ENCODE measurements around the gene POC1A.
"Not testable (repeated sequence)": the region's sequence is repeated elsewhere in the genome, so short reads cannot be mapped to it uniquely, and the experiment has no call there.

Gene POC1A

DNA sequence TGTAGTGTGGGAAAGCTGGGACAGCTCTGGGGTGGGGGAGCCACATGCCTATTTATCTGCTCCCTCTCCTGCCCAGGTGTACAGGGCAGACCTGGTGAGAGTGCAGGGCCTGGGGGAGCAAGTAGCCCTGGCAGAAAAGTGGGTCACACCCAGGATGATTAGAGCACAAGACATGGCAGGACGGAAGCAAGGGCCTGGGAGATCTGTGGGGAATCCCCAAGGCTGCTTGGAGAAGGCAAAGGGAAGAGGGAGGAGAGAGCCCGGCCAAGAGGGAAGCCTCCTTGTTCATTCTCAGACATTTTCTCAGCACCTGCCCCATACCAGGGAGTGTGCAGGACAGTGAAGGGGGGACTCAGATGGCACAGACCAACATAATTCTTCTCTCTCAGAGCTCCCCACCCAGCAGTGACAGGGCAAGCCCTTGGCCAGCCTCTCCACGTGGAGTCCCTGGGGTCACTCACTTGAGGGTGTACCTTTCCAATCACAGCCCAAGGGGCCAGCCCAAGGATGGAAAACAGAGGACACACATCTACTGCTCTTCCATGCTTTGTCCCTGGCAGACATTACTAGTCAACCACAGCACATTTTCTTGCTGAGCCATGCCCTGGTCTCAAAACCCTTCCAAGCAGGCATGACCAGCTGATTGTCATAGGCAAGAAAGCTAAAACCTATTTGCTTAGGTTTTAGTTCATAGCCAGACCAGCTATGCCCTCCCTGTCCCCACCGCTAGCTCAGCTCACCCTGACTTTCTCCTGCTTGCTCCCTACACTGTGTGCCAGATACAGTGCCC is 92.9 kb downstream of the POC1A start:
- no peak for DNase-seq

DNA sequence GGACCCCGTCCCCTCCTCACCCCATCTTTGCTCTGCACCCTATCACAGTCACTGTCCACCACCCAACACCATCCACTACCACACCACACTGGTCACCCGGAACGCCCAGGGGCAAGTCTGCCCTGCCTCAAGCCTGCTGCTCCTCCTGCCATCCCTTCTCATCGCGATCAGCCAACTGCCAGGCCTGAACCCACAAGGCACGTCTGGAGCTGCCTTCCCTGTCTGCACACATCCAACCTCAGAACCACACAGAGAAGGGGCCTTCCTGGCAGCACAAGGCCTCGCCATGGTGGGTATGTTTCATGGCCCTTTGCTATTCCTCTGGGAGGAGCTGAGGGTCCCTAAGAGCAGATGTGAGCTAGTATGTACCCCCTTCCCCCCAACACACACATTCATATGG is 94.4 kb downstream of the POC1A start:
- no peak for DNase-seq

GRCh38 chr3:52057812-52058495 is 96.3 kb downstream of the POC1A start:
- no peak for DNase-seq

- peak; percentile 100 for DNase-seq
Observed at GRCh38 chr3:52056968-52057811, 97.0 kb downstream of the POC1A start.

DNA sequence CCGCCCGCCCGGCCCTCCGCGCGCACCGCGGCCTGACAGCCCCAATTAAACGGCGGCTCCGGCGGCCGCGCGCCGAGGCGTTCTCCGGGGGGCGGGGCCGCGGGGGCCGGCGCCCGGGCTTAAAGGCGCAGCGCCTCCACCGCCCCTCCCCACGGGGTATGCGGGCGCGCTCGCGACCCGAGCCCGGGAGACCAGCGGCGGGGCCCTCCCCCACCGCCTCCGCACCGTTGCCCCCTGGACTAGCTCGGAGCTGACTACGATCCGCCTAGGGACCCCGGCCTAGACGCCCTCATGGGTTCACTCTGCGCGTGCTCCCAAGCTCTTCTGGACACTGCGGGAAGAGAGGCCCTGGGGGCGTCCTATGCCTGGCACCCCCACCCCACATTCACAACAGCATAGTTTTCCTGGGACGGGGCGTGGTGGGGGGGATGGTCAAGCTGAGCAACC is 97.7 kb downstream of the POC1A start, which contains the start of gene DUSP7:
Gene DUSP7 (minus strand): TSS at position 51 of the 447 bp plus-strand sequence. CDS start 205 bp downstream, outside the sequence.
- peak; percentile 67 for DNase-seq

DNA sequence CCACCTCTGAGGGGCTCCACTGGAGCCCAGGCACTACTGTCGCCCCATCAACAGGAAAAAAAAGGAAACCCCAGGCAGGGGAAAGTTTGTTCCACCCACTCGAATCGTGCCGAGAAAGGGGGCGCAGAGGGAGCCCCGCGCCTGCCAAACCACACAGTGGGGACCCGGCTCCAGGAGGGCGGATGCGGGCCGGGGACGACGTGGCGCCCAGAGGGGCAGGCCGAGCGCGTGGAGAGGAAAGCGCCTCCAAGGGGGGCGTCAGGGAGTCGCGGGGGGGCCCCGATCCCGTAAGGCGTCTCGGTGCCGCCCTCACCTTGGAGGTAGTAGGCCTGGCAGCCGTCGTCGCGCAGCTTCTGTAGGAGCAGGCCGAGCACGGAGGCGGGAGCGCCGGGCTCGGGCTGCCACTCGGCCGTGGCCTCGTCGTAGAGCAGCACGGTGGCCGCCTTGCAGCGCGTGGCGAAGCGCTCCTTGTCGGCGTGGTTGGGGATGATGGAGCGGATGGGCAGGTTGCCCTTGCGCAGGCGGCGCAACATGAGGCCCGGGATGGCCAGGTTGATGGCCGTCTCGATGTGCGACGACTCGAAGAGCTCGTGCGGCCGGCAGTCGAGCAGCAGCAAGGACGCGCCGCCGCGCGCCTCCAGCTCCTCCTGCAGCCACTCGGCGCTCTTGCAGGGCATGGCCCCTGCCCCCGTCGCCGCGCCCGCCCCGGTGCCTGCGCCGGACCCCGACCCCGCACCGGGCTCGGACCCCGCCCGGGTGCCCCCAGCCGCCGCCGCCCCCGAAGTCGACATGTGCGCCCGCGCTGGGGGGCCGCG is 98.5 kb downstream of the POC1A start:
- peak; percentile 51 for DNase-seq

- no peak for DNase-seq
Observed at GRCh38 chr3:52054661-52055511, 99.3 kb downstream of the POC1A start.

DNA sequence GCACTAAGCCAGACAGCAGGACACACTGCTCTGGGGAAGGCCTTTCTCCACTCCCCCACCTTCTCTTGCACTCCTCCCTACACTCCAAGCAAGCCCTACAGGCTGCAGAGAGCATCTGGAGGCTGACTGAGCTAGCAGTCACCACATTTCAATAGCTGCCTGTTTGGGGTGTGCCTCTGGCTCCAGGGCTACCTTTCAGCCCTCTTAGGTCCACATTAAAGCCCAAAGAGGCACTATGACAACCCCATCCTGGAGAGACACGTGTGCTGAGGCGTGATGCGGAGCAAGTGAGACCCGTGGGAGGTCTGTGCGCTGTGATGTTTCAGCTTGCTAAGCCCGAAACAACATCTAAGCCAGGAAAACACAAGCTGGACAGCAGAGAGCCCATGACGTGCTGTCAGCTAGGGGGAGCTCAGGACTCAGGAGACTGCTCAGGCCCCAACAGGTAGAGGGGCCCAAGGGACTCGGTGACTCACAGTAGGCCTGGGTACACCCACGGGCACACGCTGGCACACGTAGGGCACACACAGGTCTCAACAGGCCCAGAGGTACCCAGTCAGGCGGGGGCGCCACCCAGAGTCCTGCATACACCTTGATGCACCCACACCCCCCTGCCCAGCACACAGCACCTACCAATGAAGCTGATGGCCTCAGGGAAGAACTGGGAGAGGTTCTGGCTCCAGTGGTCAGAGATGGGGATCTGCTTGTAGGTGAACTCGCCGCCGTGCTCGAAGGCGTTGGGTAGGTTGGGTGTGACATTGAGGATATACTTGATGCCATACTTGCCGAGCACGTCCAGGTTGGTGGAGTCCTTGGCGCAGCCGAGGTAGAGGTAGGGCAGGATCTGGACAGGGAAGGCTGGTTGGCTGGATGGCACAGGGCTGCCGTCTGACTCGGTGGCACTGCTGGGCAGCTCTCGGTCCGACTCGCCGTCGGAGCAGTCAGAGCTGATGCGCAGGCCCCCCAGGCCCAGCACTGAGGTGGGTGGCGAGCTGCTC is 100.6 kb downstream of the POC1A start:
- peak; percentile 41 for DNase-seq

- DNase-seq: peak; percentile 64
Observed at GRCh38 chr3:52052831-52053306, 101.4 kb downstream of the POC1A start.

- DNase-seq: no peak
Observed at GRCh38 chr3:52051444-52051843, 102.8 kb downstream of the POC1A start.

DNA sequence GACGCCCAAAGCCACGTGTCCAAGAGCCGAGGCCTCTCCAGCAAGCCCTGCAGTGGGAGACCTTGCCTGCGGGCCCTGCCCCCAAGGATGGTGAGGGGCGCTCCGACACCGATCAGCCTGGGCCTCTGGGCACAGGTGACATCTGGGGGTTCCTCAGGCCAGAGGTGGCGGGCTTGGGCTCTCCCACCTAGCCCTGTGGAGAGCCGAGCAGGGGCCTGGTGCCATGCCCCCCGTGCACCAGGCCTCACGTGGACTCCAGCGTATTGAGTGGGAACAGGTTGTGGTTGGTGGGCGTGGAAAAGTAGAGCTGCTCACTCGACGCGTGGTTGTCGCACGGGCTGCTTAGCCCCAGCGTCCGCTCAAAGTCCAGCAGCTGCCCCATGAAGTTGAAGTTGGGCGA is 103.7 kb downstream of the POC1A start:
- DNase-seq: no peak

DNA sequence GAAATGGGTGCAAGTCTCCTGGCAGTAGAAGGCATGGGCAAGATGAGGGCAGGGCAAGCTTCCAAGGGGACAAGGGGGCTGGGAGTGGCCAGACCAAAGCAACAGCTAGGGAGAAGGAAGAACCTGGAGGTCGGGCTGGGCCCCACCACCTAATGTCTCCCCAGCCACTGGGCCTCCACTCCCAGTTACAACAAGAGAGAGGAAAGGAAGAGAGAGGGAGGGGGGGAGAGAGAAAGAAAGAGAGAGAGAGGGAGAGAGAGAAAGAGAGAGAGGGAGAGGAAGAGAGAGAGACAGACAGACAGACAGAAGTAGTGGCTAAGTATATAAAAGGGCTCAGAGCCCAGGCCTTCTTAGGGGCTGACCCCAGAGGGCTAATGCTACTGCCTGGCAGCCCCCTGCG is 104.7 kb downstream of the POC1A start:
- DNase-seq: no peak

GRCh38 chr3:52047295-52047960 is 106.8 kb downstream of the POC1A start:
- no peak for DNase-seq

- no peak for DNase-seq
Observed at GRCh38 chr3:52046902-52047239, 107.4 kb downstream of the POC1A start.

DNA sequence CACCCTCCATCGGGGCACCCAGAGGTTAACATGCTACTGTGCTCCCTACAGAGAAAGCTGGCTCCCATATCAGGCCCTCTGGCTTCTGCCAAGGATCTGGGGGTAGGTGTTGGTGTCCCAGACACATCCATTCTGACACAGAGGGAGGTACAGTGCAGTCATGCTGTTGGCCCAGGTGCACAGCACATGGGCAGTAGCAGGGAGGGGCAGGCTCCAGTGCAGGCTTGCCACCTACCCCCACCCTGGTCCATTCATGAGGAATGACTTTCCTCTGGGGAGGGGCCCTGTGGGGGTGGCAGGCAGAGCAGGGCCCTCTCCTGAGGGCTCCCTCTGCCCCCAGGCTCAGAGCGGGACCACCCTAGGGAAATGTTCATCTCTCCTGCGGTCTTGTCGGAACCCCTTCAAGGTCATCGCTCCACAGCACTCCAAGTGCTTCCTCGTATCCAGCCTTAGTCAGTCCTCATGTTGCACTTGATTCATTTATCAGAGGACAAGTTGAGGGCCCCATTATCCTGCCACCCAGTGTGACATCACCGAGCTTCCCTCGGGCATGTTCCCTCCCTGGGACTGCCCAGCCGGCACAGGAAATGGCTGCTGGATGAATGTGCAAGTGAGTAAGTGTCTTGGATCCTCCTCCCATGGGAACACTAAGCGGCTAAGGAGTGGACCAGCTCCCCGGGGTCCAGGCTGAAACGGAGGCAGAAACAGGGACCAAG is 107.9 kb downstream of the POC1A start:
- no peak for DNase-seq

GRCh38 chr3:52044869-52045619 is 109.2 kb downstream of the POC1A start:
- no peak for DNase-seq

- DNase-seq: no peak
Observed at GRCh38 chr3:52043750-52044149, 110.5 kb downstream of the POC1A start.

GRCh38 chr3:52043039-52043438 is 111.2 kb downstream of the POC1A start:
- not testable (repeated sequence) for DNase-seq
